Measurements from ENCODE around the gene POPDC3. TPM values are rescaled to one million over a fixed set of nuclear protein-coding genes. Genes with fewer than 3 reads are reported as not detected.

Gene POPDC3
- total RNA-seq, 2 donors from 2014 or later, result not detected

DNA sequence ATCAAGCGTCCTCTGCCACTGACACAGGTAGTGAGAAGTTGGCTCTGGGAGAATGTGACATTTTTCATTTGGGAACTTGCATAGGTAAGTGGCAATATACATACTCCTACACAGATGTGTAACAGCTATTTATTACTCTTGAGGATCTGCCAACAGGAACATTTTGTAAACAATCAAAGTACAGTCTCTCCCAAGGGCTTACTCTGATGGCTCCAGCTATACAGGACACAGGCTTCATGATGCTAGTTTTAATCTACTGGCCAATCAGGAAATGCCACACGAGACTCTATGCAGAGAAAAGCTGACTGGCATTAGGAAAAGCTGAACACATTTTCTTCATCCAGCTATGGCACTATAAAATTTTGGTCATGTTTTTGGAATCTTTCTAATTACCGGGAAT, 57.8 kb downstream of the POPDC3 start:
- H3K9me3 ChIP-seq, result no peaks in the 10 kb centered on the region
- no peak overlapping the region for H3K4me3 ChIP-seq
- intact Hi-C loops (cut with DNase I), result no loop called here
- H3K27ac ChIP-seq, result no peak overlapping the region
- DNase-seq, result no peak
- no peaks in the 10 kb centered on the region for H3K36me3 ChIP-seq (replicated peaks in 1 of 2; ENCODE audit: insufficient read depth in 1 of 2, low read depth in 2 of 2)
- no peak for ATAC-seq
- H3K27me3 ChIP-seq, result no peaks in the 10 kb centered on the region
- no peak for TF ChIP-seq POLR2A (IDR thresholded peaks at IDR 0.05)
- TF ChIP-seq, protein P1, sequence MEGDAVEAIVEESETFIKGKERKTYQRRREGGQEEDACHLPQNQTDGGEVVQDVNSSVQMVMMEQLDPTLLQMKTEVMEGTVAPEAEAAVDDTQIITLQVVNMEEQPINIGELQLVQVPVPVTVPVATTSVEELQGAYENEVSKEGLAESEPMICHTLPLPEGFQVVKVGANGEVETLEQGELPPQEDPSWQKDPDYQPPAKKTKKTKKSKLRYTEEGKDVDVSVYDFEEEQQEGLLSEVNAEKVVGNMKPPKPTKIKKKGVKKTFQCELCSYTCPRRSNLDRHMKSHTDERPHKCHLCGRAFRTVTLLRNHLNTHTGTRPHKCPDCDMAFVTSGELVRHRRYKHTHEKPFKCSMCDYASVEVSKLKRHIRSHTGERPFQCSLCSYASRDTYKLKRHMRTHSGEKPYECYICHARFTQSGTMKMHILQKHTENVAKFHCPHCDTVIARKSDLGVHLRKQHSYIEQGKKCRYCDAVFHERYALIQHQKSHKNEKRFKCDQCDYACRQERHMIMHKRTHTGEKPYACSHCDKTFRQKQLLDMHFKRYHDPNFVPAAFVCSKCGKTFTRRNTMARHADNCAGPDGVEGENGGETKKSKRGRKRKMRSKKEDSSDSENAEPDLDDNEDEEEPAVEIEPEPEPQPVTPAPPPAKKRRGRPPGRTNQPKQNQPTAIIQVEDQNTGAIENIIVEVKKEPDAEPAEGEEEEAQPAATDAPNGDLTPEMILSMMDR (IDR thresholded peaks at IDR 0.05), result no peak
- 66 to 68% methylated on average over 3 of the region's 3 CpGs for WGBS, 2 donors
- H3K4me1 ChIP-seq, result no peaks in the 10 kb centered on the region

- Histone ChIP-seq H3K27me3 (no peaks in the 10 kb centered on the region), H3K36me3 (replicated peaks in 1 of 2; ENCODE audit: insufficient read depth in 1 of 2, low read depth in 2 of 2) (no peaks in the 10 kb centered on the region), H3K27ac (no peak overlapping the region), H3K4me1 (no peaks in the 10 kb centered on the region), H3K4me3 (no peak overlapping the region), H3K9me3 (no peaks in the 10 kb centered on the region)
- 78% methylated on average over 5 of the region's 5 CpGs for WGBS, 2 donors
- intact Hi-C loops (cut with DNase I), result no loop called here
- DNase-seq (no peak), ATAC-seq (no peak)
- TF ChIP-seq, protein P1 (IDR thresholded peaks at IDR 0.05), result no peak
- TF ChIP-seq POLR2A (IDR thresholded peaks at IDR 0.05), result no peak
Observed at GRCh38 chr6:105120570-105120969, 59.2 kb downstream of the POPDC3 start.

DNA sequence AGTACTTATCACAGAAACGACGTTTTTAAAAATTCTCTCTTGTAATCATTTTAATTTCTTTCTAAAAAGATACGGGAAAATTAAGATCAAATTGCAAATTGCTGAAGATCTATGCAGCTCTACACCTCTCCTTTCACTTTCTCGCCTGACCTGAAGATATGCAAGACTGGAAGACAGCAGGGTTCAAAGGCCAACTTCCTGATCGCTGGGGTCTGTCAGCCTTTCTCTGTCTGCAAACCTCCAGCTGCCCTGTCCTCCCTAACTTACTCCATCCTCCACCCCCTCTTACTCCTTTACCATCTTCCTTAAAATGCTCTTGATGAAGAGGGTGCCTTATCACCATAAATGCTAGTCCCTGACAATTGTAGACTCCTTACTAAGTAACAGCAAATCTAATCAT, 63.7 kb downstream of the POPDC3 start:
- TF ChIP-seq, protein P1 (IDR thresholded peaks at IDR 0.05), result no peak
- TF ChIP-seq POLR2A (IDR thresholded peaks at IDR 0.05), result no peak
- H3K27ac ChIP-seq, result no peak overlapping the region
- WGBS, 2 donors, result 61 to 64% methylated on average over 5 of the region's 5 CpGs
- no peaks in the 10 kb centered on the region for H3K4me1 ChIP-seq
- no peak for ATAC-seq
- no peak for DNase-seq
- H3K27me3 ChIP-seq, result no peaks in the 10 kb centered on the region
- H3K9me3 ChIP-seq, result no peaks in the 10 kb centered on the region
- no peak overlapping the region for H3K4me3 ChIP-seq
- H3K36me3 ChIP-seq (replicated peaks in 1 of 2; ENCODE audit: insufficient read depth in 1 of 2, low read depth in 2 of 2), result no peaks in the 10 kb centered on the region
- intact Hi-C loops (cut with DNase I), result no loop called here

GRCh38 chr6:105113422-105113821, 66.4 kb downstream of the POPDC3 start:
- intact Hi-C loops (cut with DNase I), result no loop called here
- H3K27ac ChIP-seq, result no peak overlapping the region
- ATAC-seq (no peak), DNase-seq (no peak)
- H3K4me3 ChIP-seq, result no peak overlapping the region
- no peaks in the 10 kb centered on the region for H3K9me3 ChIP-seq
- H3K4me1 ChIP-seq, result no peaks in the 10 kb centered on the region
- no peak for TF ChIP-seq POLR2A (IDR thresholded peaks at IDR 0.05)
- TF ChIP-seq, protein P1 (IDR thresholded peaks at IDR 0.05), result no peak
- no peaks in the 10 kb centered on the region for H3K27me3 ChIP-seq
- 52 to 59% methylated on average over 4 to 6 of the region's 6 CpGs for WGBS, 2 donors
- no peaks in the 10 kb centered on the region for H3K36me3 ChIP-seq (replicated peaks in 1 of 2; ENCODE audit: insufficient read depth in 1 of 2, low read depth in 2 of 2)

DNA sequence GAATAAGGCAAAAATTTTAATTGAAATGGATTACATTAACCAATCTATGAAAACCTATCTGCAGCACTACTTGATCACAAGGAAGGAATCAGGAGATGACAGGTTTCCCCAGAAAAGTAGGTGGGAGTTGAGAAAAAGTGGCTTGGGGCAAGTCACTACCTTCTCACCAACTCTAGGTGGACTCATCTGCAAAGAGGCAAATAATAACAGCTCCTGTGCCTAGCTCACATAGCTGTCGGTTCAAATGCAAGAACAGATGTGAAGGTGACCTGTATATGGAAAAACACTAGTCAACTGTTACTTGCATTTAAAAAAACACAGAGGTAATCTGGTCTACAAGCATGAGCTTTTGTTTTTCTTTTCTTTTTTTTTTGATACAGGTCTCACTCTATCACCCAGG, 67.2 kb downstream of the POPDC3 start:
- intact Hi-C loops (cut with DNase I), result no loop called here
- ATAC-seq, result no peak
- Histone ChIP-seq H3K27me3 (no peaks in the 10 kb centered on the region), H3K36me3 (replicated peaks in 1 of 2; ENCODE audit: insufficient read depth in 1 of 2, low read depth in 2 of 2) (no peaks in the 10 kb centered on the region), H3K27ac (no peak overlapping the region), H3K9me3 (no peaks in the 10 kb centered on the region), H3K4me3 (no peak overlapping the region), H3K4me1 (no peaks in the 10 kb centered on the region)
- 90 to 92% methylated on average over 1 of the region's 1 CpG for WGBS, 2 donors
- TF ChIP-seq, protein P1 (IDR thresholded peaks at IDR 0.05), result no peak
- TF ChIP-seq POLR2A (IDR thresholded peaks at IDR 0.05), result no peak
- DNase-seq, result no peak

All from body of pancreas (tissue), 4 donors.